ENCODE results near the gene MORN1.

MORN1 gene

GRCh38 chr1:2418791-2419320 lies 27.5 kb upstream of the MORN1 start:
- no peak for DNase-seq

- no peak for DNase-seq
Observed at GRCh38 chr1:2417833-2418225, 26.5 kb upstream of the MORN1 start.

- no peak for DNase-seq
Observed at GRCh38 chr1:2417083-2417832, 25.9 kb upstream of the MORN1 start.

- DNase-seq = peak; percentile 39
Observed at GRCh38 chr1:2416403-2416802, 25.0 kb upstream of the MORN1 start.

GRCh38 chr1:2415801-2416208 lies 24.5 kb upstream of the MORN1 start:
- DNase-seq = peak; percentile 38

GRCh38 chr1:2415337-2415736 lies 24.0 kb upstream of the MORN1 start:
- peak; percentile 29 for DNase-seq

GRCh38 chr1:2414297-2414958 lies 23.1 kb upstream of the MORN1 start:
- peak; percentile 87 for DNase-seq

GRCh38 chr1:2413495-2414296 lies 22.3 kb upstream of the MORN1 start:
- DNase-seq = peak; percentile 44

GRCh38 chr1:2412773-2413494 lies 21.6 kb upstream of the MORN1 start:
- DNase-seq = peak; percentile 47

- DNase-seq = peak; percentile 99
Observed at GRCh38 chr1:2412395-2412772, 21.0 kb upstream of the MORN1 start, which contains the start of gene PEX10. Gene PEX10 (minus strand): TSS chr1:2412564. CDS start chr1:2412502, 62 bp downstream.

GRCh38 chr1:2411801-2412394 lies 20.5 kb upstream of the MORN1 start:
- DNase-seq = no peak

- DNase-seq = no peak
Observed at GRCh38 chr1:2409745-2410144, 18.4 kb upstream of the MORN1 start.

GRCh38 chr1:2408859-2409276 lies 17.5 kb upstream of the MORN1 start:
- no peak for DNase-seq

- DNase-seq = no peak
Observed at GRCh38 chr1:2408456-2408855, 17.1 kb upstream of the MORN1 start.

- no peak for DNase-seq
Observed at GRCh38 chr1:2407991-2408275, 16.6 kb upstream of the MORN1 start.

- DNase-seq = no peak
Observed at GRCh38 chr1:2407166-2407990, 16.0 kb upstream of the MORN1 start.

GRCh38 chr1:2406451-2407041 lies 15.2 kb upstream of the MORN1 start:
- DNase-seq = no peak

GRCh38 chr1:2405588-2406295 lies 14.4 kb upstream of the MORN1 start:
- no peak for DNase-seq

GRCh38 chr1:2404890-2405511 lies 13.6 kb upstream of the MORN1 start:
- DNase-seq = no peak
